Measurements from ENCODE around the gene B3GALT6. TPM values are rescaled to one million over a fixed set of nuclear protein-coding genes. Genes with fewer than 3 reads are reported as not detected.

The B3GALT6 gene
- total RNA-seq, 1 donor from 2014 or later = 43.2 TPM

DNA sequence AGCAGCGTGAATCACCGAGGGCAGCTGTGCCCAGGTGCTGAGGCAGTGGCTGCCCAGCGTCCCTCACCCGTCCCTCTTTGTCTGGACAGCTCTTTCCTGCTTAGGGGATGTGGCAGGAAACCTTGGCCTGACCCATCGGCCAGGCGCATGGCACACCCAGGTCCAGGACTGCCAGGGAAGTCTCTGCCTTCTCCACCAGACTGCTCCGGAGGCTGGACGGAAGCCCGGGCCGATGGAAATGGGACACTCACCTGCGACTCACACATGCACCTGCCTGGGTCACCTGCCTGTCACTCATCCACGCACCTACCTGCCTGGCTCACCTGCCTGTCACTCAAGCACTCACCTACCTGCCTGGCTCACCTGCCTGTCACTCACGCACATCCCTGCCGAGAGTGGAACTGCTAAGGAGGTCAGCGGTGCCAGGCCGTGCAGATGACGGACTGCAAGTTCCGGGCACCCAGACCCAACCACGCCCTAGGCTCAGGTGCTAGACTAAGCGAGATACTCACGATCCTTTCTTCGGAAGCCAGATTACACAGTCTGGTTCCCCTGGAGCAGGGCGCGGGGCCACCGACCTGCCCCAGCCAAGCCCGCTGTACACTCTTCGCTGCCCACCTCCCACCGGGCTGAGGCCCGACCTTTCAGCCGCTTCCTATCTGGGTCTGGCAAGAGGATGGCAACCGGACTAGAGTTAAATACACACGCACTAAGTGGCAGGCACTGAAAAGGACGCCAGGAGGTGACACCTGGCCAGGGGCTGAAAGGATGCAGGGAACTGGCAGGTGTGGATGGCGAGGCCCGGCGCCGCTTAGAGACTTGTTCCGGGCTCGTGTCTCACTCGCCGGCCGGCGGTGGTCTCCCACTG, 40.5 kb downstream of the B3GALT6 start:
- Mint-ChIP-seq H3K27ac (ENCODE audit: unreplicated experiment) (peak overlapping the region; percentile 88), H3K27me3 (ENCODE audit: unreplicated experiment) (peaks cover 22% of the 10 kb centered on the region), H3K9me3 (ENCODE audit: unreplicated experiment) (no peaks in the 10 kb centered on the region), H3K4me1 (ENCODE audit: unreplicated experiment) (peaks cover 32% of the 10 kb centered on the region), H3K36me3 (ENCODE audit: low read depth, unreplicated experiment) (peaks cover 17% of the 10 kb centered on the region), H3K4me3 (ENCODE audit: unreplicated experiment) (peak overlapping the region; percentile 95)
- TF ChIP-seq, protein P1, sequence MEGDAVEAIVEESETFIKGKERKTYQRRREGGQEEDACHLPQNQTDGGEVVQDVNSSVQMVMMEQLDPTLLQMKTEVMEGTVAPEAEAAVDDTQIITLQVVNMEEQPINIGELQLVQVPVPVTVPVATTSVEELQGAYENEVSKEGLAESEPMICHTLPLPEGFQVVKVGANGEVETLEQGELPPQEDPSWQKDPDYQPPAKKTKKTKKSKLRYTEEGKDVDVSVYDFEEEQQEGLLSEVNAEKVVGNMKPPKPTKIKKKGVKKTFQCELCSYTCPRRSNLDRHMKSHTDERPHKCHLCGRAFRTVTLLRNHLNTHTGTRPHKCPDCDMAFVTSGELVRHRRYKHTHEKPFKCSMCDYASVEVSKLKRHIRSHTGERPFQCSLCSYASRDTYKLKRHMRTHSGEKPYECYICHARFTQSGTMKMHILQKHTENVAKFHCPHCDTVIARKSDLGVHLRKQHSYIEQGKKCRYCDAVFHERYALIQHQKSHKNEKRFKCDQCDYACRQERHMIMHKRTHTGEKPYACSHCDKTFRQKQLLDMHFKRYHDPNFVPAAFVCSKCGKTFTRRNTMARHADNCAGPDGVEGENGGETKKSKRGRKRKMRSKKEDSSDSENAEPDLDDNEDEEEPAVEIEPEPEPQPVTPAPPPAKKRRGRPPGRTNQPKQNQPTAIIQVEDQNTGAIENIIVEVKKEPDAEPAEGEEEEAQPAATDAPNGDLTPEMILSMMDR (IDR thresholded peaks at IDR 0.05; ENCODE audit: unreplicated experiment) = no peak
- DNase-seq (ENCODE audit: low spot score) = no peak

DNA sequence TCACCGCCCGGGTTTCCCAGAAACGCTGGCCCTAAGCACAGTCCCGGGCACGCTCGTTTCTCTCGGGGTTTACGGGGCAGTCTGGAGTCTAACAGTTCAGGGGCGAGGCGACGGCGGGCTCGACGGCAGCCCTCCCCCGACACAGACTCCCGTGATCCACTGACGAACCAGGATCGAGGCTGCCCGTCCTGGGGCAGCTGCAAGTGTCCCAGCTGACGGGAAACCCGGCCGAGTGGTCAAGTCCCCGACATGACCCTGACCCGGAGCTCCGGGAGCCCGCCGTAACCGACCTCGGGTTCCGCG, 41.1 kb downstream of the B3GALT6 start:
- peaks cover 32% of the 10 kb centered on the region for H3K4me1 Mint-ChIP-seq (ENCODE audit: unreplicated experiment)
- H3K4me3 Mint-ChIP-seq (ENCODE audit: unreplicated experiment) = peak overlapping the region; percentile 95
- H3K27me3 Mint-ChIP-seq (ENCODE audit: unreplicated experiment) = peaks cover 22% of the 10 kb centered on the region
- TF ChIP-seq, protein P1 (IDR thresholded peaks at IDR 0.05; ENCODE audit: unreplicated experiment) = no peak
- peak overlapping the region; percentile 88 for H3K27ac Mint-ChIP-seq (ENCODE audit: unreplicated experiment)
- H3K36me3 Mint-ChIP-seq (ENCODE audit: low read depth, unreplicated experiment) = peaks cover 17% of the 10 kb centered on the region
- H3K9me3 Mint-ChIP-seq (ENCODE audit: unreplicated experiment) = no peaks in the 10 kb centered on the region
- no peak for DNase-seq (ENCODE audit: low spot score)

DNA sequence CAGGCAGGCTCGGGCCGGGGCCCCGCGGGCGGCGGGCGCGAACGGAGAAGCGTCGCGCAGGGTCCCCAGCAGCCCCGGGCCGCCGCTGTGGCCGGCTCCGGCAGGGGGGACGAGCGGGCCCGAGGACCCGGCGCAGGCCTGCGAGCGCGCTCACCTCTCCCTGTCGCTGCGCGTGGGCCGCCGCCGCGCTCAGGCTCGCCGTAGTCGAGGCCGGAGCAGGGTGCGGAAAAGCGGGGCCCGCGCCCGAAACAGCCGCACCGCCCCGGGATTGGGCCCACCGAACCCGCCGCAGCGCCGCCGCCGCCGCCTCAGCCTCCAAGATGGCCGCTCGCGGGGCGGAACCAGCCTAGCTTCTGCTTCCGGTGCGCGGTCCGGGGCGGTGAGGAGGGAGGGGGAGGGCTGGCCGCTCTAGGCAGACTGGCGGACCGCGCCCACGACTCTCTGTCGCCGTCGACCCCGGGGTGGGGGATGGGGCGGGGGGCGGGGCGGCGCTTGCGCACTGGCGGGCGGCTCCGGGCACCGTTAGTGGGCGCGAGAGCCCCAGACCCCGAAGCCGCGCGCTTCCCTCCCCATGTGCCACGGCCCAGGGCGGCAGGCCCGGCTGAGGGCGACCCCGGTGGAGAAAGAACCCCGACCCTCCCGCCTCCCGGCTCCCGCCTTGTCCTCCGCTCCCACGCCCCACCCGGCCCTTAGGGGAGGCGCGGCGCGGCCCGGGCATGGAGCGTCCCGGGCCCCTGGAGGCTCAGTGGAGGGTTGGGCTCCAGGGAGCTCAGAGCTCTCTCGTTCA, 41.7 kb downstream of the B3GALT6 start, which contains the start of gene UBE2J2:
Gene UBE2J2, minus strand, starts transcription at position 343 of the 787 bp plus-strand sequence. CDS start 5,862 bp downstream, outside the sequence.
- H3K27ac Mint-ChIP-seq (ENCODE audit: unreplicated experiment) = peak within 1 kb of the TSS; percentile 88
- TF ChIP-seq, protein P1 (IDR thresholded peaks at IDR 0.05; ENCODE audit: unreplicated experiment) = no peak
- peak; percentile 96 for DNase-seq (ENCODE audit: low spot score)

DNA sequence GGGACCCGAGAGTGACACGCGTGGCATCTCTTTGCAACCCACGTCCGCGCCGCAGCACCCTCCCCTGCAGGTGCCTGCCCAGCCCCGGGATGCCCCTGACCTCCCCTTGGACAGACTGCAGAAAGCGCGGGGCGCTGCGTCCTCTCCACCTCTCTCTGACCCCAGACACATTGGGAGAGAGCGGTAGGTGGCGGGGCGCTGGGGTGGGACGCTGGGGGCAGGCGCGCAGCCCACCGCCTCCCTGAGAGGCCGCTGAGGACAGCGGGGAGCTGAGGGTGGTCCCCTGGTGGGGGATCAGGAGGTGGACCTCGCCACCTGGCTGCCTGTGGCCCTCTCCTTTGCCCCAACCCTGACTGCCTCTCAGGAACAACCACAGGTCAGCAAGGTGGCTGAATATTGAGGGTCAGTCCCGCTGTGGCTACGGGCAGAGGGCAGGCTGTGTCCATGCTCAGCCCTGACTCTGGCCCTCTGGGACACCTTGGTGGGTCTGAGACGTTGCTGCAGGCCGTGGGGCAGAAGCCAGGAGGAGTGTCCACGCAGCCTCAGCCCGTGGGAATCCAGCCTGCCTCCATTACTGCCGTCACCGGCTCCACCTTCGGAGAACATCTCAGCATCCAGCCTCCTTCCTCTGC, 42.4 kb downstream of the B3GALT6 start:
- DNase-seq (ENCODE audit: low spot score) = no peak
- Mint-ChIP-seq H3K36me3 (ENCODE audit: low read depth, unreplicated experiment) (peaks cover 17% of the 10 kb centered on the region), H3K27me3 (ENCODE audit: unreplicated experiment) (peaks cover 22% of the 10 kb centered on the region), H3K4me3 (ENCODE audit: unreplicated experiment) (peak overlapping the region; percentile 81), H3K4me1 (ENCODE audit: unreplicated experiment) (peaks cover 32% of the 10 kb centered on the region), H3K9me3 (ENCODE audit: unreplicated experiment) (no peaks in the 10 kb centered on the region), H3K27ac (ENCODE audit: unreplicated experiment) (no peak overlapping the region)
- TF ChIP-seq, protein P1 (IDR thresholded peaks at IDR 0.05; ENCODE audit: unreplicated experiment) = no peak

More for the DNA sequence above, 41.7 kb downstream of the B3GALT6 start, which contains the start of gene UBE2J2:
- peaks cover 32% of the 10 kb centered on the region for H3K4me1 Mint-ChIP-seq (ENCODE audit: unreplicated experiment)
- peaks cover 22% of the 10 kb centered on the region for H3K27me3 Mint-ChIP-seq (ENCODE audit: unreplicated experiment)
- no peaks in the 10 kb centered on the region for H3K9me3 Mint-ChIP-seq (ENCODE audit: unreplicated experiment)
- peak within 1 kb of the TSS; percentile 95 for H3K4me3 Mint-ChIP-seq (ENCODE audit: unreplicated experiment)
- peaks cover 17% of the 10 kb centered on the region for H3K36me3 Mint-ChIP-seq (ENCODE audit: low read depth, unreplicated experiment)

All from endothelial cell (in vitro differentiated cells).